NCI-H748 (cell line): ENCODE results near the gene ZNF532.
A peak's percentile ranks its signal among the peaks of the same experiment; 100 is the strongest.
"Not testable (repeated sequence)": the region's sequence is repeated elsewhere in the genome, so short reads cannot be mapped to it uniquely, and the experiment has no call there.

Experiments used
- DNase-seq: peaks from one replicate; lab custom pipeline; 2025; ENCODE audit not compliant: unreplicated experiment; lab: John Stamatoyannopoulos, UW

The ZNF532 gene, protein sequence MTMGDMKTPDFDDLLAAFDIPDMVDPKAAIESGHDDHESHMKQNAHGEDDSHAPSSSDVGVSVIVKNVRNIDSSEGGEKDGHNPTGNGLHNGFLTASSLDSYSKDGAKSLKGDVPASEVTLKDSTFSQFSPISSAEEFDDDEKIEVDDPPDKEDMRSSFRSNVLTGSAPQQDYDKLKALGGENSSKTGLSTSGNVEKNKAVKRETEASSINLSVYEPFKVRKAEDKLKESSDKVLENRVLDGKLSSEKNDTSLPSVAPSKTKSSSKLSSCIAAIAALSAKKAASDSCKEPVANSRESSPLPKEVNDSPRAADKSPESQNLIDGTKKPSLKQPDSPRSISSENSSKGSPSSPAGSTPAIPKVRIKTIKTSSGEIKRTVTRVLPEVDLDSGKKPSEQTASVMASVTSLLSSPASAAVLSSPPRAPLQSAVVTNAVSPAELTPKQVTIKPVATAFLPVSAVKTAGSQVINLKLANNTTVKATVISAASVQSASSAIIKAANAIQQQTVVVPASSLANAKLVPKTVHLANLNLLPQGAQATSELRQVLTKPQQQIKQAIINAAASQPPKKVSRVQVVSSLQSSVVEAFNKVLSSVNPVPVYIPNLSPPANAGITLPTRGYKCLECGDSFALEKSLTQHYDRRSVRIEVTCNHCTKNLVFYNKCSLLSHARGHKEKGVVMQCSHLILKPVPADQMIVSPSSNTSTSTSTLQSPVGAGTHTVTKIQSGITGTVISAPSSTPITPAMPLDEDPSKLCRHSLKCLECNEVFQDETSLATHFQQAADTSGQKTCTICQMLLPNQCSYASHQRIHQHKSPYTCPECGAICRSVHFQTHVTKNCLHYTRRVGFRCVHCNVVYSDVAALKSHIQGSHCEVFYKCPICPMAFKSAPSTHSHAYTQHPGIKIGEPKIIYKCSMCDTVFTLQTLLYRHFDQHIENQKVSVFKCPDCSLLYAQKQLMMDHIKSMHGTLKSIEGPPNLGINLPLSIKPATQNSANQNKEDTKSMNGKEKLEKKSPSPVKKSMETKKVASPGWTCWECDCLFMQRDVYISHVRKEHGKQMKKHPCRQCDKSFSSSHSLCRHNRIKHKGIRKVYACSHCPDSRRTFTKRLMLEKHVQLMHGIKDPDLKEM (N-terminal part only)

DNA sequence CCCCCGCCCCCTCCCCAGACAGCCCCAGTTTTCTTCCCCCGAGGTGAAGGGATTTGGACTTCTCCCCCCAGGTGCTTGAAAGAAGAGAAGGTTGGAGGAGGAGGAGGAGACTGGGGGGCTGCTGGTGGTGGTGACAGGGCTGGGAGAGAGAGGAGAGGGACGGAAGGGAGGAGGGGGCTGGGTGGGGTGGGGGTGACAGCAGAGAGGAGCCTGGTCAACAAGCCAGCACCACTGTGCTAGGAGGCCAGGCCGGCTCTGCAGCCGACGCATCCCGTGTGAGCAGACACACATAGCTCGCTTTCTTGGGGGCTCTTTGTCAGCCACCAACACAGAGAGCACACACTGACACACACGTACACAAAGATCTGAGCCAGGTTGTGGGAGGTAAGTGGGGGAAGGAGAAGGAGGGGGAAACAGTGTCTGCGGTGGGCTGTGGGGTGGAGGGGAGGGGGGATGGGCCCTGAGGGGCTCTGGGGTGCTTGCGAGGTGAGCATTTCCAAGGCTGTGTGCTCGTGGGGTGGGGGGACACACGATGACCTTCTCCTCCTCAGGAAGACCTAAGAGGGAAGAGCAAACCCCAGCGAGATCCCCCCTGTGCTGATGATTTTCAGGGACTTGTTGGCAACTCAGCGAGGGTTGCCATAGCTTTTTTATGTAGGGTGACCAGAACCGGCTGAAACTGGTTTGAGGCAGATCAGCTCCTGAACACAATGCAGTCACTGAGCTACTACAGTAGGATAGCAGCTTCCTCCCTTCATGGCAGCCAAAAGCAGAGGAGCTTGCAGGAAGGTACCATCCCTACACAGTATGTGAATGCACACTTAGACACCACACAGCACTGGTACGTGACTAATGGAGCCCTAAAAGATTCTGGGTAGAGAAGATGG lies at the start of gene ZNF532:
ZNF532 (plus strand) TSS at position 732 of the 887 bp plus-strand sequence. CDS start 53,411 bp downstream, outside the sequence.
- peak; percentile 95 for DNase-seq

DNA sequence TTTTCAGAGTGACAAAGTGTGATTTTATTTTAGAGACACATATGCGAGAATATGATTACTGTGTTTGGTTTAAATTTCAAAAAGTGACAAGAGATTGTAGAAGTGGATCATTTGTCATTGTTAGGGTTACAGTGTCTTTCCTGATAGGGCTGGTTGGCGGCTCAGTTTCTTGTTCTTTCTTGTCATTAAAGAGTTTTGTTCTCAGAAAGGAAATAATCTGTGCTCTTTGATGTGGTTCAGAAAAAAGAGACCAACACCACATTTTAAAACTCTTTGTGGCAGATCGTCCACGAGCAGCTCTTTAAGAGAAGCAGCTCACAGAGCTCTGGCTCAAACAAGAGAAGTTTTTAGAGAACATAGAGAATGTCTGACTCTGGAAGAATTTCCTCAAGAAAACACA lies 45.6 kb upstream of the ZNF532 start:
- no peak for DNase-seq

DNA sequence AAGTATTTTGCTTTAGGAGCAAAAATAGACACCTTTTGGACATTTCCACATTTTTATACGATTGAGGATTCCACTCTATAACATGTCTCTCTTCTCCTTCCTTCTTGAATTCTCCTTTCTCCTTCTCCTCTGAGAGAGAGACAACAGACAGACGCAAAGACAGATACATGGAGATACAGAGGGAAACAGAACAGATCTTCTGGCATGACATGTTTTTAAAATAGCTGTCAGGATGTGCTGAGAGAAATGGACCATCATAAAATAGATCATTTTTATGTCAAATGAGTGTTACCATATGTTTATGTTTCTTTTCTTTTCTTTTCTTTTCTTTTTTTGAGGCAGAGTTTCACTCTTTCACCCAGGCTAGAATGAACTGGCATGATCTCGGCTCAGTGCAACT lies 44.4 kb upstream of the ZNF532 start:
- no peak for DNase-seq

DNA sequence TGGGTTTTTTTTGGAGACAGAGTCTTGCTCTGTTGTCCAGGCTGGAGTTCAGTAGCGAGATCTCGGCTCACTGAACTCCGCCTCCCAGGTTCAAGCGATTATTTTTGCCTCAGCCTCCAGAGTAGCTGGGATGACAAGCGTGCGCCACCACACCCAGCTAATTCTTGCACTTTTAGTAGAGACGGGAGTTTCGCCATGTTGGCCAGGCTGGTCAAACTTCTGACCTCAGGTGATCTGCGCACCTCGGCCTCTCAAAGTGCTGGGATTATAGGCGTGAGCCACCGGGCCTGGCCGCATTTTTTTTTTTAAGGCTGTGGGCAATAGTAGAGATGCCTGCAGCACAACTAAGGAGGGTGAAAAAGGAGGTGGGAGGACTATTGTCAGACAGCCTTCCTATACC lies 41.7 kb upstream of the ZNF532 start:
- no peak for DNase-seq

DNA sequence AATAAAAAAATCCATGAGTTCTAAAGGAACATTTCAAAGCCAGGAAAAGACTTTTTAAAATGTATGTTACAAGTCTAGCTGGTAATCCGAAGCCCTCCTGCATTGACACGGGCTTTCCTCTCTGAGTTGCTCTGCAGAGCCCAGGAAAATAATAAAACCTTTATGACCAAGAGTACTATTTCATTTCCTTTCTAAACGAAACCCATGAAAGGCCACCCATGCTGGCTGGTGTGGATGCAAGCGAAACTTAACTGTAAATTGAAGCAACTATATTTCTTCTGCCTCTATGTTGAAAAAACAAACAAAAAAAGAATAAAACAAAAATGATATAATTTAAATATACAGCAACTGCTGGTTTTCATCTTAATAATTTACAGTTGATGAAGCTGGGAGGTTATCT lies 41.3 kb upstream of the ZNF532 start:
- DNase-seq, result no peak

DNA sequence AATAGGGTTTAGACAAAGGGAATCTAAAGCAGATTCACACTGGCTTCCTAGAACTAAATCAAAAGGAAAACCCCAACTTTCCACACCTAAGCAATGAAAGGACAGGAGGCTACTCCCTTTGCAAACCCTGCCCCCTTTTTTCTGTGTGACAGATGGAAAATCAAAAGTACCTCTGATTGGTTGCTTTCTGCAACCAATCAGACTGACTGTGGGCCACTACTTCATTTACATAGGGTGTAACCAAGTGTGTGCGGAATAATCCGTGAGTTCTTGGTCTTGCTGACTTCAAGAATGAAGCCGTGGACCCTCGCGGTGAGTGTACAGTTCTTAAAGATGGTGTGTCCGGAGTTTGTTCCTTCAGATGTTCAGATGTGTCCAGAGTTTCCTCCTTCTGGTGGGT lies 37.8 kb upstream of the ZNF532 start:
- DNase-seq, result not testable (repeated sequence)

DNA sequence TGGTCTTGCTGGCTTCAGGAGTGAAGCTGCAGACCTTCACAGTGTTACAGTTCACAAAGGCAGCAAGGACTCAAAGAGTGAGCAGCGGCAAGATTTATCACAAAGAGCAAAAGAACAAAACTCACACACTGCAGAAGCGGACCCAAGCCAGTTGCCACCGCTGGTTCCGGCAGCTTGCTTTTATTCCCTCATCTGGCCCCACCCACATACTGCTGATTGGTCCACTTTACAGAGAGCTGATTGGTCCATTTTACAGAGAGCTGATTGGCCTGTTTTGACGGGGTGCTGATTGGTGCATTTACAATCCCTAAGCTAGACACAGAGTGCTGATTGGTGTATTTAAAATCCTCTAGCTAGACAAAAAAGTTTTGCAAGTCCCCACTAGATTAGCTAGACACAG lies 37.2 kb upstream of the ZNF532 start:
- no peak for DNase-seq

DNA sequence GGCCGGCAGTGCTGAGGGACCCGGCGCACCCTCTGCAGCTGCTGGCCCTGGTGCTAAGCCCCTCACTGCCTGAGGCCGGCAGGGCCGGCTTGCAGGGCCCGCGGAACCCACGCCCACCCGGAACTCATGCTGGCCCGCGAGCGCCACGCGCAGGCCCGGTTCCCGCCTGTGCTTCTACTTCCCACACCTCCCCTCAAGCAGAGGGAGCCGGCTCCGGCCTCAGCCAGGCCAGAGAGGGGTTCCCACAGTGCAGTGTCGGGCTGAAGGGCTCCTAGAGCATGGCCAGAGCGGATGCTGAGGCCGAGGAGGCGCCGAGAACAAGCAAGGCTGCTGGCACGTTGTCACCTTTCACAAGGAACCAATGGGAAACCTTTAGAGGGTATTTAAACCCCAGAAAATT lies 36.8 kb upstream of the ZNF532 start:
- DNase-seq, result no peak

DNA sequence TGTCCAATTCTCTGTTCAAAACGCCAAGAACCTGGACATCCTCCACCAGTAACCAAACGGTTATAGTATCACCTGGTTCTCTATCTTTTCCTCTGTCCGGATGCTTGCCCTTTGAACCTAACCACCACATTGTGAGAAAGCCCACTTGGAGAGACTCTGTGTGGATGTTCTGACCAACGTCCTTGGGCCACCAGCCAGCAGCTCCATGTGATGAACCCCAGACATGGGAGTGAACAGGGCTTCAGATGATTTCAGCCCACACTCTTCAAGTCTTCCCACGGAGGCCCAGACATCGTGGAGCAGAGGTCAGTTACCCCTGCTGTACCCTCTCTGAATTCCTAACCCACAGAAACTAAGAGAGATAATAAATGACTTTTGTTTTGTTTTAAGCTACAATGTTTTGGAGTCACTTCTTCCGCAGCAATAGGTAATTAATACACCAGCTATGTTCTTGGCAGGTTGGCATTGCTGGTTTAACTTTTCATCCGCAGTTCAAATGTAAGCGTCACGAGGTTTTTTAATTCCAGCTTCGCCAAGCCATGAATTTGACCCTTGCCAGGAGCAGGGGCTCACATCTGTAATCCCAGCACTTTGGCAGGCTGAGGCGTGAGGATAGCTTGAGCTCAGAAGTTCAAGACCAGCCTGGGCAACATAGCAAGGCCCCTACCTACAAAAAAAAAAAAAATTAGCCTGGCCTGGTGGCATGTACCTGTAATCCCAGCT lies 36.1 kb upstream of the ZNF532 start:
- DNase-seq, result no peak

DNA sequence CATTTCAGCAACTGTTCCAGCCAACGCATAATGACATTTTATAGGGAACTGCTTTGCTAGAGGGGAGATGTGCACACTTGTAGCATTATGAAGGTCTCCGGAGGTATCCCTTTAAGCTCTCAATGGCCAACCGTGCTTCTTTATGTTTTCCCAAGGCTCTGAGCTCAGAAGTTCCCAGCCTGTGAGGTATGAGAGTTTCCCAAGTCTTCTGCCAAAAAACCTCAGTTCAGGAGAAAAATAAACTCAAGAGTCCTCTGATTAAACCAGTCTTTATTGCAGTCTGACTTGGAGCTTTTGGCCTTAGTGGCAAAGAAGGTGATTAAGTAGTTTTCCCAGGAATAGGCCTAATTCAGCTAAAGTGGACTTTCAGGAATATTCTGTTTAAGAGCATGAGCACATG lies 35.4 kb upstream of the ZNF532 start:
- no peak for DNase-seq

DNA sequence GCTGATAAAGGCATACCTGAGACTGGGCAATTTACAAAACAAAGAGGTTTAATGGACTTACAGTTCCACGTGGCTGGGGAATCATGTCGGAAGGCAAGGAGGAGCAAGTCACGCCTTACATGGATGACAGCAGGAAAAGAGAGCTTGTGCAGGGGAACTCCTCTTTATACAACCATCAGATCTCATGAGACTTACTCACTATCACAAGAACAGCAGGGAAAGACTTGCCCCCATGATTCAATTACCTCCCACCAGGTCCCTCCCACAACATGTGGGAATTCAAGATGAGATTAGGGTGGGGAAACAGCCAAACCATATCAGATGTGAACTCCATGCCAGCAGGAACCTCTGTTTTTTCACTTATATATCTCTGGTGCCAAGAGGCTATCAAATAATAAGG lies 34.8 kb upstream of the ZNF532 start:
- DNase-seq, result not testable (repeated sequence)

DNA sequence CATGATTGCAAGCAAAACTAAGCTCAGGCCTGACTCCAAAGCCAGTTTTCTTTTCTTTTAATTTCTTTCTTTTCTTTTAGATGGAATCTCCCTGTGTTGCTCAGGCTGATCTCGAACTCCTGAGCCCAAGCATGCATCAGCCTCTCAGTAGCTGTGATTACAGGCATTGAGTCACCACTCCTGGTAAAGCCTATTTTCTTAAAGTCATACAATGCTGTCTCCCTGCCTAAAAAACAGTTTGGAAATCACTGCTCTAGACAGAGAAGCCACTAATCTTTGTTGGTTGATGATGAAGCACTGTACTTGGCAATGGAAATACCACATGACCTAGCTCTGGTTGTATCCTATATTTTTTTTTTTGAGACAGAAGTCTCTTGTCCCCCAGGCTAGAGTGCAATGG lies 33.1 kb upstream of the ZNF532 start:
- no peak for DNase-seq

DNA sequence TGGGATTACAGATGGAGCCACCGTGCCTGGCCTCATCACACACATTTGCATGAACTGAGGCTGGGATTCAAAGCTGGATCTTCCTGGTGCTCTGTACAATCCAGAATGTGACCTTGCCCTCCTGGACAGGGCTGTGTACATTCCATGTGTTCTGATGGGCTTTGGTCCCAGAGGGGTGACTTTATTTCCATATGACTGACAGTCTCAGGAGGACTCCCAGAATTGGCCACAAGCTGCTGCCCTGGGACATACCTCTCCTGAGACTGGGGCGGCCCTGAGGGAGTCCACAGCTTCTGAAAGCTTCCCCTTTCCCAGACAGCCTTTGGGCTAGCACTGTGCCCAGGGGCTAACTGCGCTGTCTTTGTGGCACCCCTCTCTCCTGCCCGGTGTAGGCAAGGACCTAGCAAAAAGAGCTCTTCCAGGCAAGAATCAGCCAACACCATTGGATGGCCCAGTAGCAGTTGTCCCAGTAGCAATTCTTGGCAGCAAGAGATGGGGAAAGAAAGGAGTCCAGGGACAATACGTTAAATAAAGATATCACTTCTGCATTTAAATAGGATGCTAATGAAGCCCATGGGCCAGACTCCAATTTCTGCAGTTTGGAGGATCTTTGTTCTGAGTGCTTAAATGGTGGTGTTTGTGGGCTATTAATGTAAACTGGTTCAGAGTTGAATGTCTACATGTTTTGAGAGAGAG lies 26.4 kb upstream of the ZNF532 start:
- no peak for DNase-seq

DNA sequence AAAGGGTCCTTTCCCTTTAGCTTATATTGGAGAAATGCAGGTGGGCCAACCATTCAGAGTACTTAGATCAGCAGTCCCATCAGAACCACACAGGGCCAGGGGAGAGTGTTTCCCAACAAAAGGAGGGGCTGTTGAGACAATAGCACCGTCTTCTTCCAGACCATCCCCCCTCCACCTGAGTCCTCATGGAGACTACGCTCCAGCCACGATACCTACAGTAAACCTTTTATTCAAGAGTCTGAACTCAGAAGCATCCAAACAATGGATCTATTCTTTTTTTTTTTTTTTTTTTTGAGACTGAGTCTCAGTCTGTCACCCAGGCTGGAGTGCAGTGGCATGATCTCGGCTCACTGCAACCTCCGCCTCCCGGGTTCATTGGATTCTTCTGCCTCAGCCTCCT lies 25.7 kb upstream of the ZNF532 start:
- no peak for DNase-seq

DNA sequence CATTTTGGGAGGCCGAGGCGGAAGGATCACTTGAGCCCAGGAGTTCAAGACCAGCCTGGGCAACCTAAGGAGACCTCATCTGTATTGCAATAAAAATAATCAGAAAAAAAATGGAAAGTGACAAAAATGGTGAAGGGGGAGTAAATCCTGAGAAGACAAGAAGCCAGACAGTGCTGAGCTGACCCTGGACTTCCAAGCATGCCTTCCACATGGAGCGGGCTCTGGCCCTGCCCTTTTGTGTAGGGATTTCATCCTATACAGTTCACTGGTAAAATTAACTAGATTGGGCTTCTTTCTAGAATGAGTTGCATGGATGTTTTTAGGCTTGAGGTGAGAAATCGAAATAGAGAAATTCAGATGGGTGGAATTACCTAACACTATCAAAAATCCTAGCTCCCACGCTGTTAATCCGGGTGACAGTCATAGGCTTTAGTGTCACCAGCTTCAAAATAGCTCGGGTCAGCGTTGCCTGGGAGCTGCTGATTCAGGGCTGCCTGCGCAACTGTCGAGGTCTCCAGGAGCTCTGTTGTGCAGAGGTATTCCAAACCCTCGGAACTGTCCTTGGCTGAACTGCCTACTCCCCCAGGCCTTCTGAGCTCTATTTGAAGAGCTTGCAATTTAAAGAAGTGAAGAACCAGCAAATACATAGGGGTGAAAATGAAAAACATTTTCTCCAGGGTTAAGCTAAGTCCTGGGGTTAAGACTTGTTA lies 21.5 kb upstream of the ZNF532 start:
- DNase-seq, result peak; percentile 84

DNA sequence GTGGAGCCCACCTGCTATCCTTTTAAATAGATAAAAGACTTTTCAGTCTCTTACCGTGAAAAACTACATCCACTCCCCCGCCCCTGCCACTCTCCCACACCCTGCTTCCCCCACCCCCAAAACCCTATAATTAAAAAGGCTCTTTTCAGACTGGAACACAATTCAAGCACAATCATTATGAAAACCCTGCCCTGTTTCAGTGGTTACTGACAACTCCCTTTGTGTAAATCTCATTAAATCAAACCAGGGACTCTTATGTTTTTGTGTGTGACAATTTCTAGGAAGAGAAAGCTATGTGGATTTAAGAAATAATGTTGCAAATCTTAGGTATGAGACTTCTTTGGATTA lies 21.0 kb upstream of the ZNF532 start:
- DNase-seq, result peak; percentile 89

DNA sequence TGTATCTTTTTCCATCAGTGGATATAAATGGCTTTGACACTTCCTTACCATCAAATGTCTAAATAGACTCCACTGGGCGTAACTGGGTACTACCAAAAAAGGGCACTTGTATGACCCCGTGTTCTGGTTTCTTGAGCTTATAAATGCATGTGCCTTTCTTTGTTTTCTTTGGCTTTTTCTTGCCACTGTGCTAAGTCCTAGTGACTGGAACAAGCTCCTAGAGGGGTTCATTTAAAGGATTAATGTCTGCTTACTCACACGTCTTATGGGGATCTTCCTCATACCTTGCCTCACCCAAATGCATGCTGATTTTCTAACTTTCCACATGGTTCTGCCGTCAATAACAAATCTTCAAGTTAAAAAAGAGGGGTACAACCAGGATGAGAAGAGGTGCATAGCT lies 19.8 kb upstream of the ZNF532 start:
- no peak for DNase-seq

DNA sequence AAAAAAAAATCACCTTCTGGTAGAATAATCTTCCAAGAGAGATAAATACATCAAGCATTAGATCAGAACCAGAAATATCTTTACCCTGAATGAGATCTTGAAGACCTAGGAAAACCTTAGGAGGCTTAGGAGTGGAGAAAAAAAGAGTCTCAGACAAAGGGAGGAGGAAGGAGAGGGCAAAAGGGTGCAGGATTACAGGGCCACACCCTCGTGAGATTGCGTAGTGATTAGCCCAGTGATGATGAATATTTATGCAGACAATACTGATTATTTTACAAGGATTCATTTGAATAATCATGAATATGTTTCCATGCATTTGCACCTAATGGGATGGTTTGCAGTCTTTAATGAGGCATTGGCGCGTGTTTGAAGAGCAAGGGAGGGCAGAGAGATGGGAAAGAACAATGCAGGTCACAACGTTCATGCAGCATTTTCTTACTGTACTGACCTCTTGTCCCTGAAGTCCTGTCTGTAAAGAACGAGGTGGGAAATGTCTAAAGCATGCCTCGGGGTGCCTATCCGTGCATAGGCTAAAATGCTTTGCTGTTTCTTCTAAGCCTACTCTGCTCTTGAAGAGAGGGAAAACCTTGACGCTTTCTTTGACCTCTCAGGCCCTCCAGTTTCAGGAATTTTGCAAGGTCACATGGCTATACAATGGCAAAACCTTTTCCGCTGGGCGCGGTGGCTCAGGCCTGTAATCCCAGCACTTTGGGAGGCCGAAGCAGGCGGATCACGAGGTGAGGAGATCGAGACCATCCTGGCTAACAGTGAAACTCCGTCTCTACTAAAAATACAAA lies 18.6 kb upstream of the ZNF532 start:
- DNase-seq, result no peak
